Measurements from ENCODE around the gene HES5. TPM values are rescaled to one million over a fixed set of nuclear protein-coding genes. Genes with fewer than 3 reads are reported as not detected.

Gene HES5
- total and polyA plus RNA-seq, 2 of the 13 experiments (the other 11 are each of a cell fraction or from before 2014, with no cell fraction given) = not detected

DNA sequence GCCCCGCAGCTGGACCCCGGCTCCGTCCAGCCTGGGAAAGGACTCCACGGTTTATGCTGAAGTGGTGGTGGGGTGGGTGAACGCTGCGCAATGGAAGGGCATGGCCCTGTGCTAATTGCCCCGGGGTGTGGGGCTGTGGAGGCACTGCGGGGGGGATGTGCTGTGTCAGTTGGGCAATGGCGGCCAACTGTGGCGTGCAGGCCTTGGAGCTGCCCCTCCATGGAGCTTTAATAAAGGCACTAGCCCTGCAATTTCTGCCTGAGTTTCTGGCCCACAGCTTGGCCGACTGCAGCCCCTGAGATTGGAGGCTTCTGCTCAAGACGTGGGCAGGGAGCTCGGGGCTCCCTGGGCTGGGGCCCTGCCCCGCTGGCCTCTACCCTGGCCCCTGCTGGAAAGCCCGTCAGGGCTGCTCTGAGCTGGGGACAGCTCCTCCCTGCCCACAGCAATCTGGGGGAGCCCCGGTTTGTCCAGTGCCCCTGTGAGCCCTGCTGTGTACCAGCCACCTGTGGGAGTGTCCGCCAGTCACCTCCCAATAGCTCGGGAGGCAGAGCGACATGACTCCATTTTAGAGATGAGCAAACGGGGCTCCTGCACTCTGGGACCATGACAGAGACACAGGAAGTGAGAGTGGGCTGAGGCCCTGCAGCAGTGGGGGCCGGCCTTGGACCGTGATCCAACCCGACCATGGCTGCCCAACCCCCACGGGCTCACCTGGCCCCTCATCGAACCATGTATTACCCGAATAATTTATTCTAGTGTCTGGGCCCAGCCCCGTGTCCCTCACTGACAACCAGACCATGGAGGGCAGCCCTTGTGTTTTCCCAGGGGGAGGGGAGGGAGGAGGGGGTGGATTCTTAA lies 17.4 kb upstream of the HES5 start (continued):
- TF ChIP-seq, protein P1, sequence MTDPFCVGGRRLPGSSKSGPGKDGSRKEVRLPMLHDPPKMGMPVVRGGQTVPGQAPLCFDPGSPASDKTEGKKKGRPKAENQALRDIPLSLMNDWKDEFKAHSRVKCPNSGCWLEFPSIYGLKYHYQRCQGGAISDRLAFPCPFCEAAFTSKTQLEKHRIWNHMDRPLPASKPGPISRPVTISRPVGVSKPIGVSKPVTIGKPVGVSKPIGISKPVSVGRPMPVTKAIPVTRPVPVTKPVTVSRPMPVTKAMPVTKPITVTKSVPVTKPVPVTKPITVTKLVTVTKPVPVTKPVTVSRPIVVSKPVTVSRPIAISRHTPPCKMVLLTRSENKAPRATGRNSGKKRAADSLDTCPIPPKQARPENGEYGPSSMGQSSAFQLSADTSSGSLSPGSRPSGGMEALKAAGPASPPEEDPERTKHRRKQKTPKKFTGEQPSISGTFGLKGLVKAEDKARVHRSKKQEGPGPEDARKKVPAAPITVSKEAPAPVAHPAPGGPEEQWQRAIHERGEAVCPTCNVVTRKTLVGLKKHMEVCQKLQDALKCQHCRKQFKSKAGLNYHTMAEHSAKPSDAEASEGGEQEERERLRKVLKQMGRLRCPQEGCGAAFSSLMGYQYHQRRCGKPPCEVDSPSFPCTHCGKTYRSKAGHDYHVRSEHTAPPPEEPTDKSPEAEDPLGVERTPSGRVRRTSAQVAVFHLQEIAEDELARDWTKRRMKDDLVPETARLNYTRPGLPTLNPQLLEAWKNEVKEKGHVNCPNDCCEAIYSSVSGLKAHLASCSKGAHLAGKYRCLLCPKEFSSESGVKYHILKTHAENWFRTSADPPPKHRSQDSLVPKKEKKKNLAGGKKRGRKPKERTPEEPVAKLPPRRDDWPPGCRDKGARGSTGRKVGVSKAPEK (CRISPR knock-in tag; IDR thresholded peaks at IDR 0.05; ENCODE audit: borderline replicate concordance) = 0 out of 2 replicates have a peak, but pooled peaks have one; percentile 4
- no peak for TF ChIP-seq U2AF2 (IDR thresholded peaks at IDR 0.05; ENCODE audit: low read depth, low read length)
- TF ChIP-seq ELF3 (CRISPR knock-in tag; IDR thresholded peaks at IDR 0.05) = no peak
- TF ChIP-seq, protein P2, sequence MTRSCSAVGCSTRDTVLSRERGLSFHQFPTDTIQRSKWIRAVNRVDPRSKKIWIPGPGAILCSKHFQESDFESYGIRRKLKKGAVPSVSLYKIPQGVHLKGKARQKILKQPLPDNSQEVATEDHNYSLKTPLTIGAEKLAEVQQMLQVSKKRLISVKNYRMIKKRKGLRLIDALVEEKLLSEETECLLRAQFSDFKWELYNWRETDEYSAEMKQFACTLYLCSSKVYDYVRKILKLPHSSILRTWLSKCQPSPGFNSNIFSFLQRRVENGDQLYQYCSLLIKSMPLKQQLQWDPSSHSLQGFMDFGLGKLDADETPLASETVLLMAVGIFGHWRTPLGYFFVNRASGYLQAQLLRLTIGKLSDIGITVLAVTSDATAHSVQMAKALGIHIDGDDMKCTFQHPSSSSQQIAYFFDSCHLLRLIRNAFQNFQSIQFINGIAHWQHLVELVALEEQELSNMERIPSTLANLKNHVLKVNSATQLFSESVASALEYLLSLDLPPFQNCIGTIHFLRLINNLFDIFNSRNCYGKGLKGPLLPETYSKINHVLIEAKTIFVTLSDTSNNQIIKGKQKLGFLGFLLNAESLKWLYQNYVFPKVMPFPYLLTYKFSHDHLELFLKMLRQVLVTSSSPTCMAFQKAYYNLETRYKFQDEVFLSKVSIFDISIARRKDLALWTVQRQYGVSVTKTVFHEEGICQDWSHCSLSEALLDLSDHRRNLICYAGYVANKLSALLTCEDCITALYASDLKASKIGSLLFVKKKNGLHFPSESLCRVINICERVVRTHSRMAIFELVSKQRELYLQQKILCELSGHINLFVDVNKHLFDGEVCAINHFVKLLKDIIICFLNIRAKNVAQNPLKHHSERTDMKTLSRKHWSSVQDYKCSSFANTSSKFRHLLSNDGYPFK (CRISPR knock-in tag; IDR thresholded peaks at IDR 0.05; ENCODE audit: borderline replicate concordance) = peak; percentile 4; the same call in 1 of the 2 replicates
- TF ChIP-seq SP1 (IDR thresholded peaks at IDR 0.05) = no peak
- TF ChIP-seq SP1 (CRISPR knock-in tag; IDR thresholded peaks at IDR 0.05) = no peak
- TF ChIP-seq GABPA (IDR thresholded peaks at IDR 0.05; ENCODE audit: low read depth, low read length) = no peak
- no peak; the same call in 1 of the 2 replicates for TF ChIP-seq GABPA (CRISPR knock-in tag; IDR thresholded peaks at IDR 0.05; ENCODE audit: low read depth)
- TF ChIP-seq ISX (CRISPR knock-in tag; conservative IDR thresholded peaks at IDR 0.05) = no peak
- no peak for TF ChIP-seq REXO4 (CRISPR knock-in tag; IDR thresholded peaks at IDR 0.05; ENCODE audit: borderline replicate concordance)
- no peak for TF ChIP-seq ATF7-NPFF (CRISPR knock-in tag; IDR thresholded peaks at IDR 0.05; ENCODE audit: low read depth)
- no peak for TF ChIP-seq ARID2 (CRISPR knock-in tag; IDR thresholded peaks at IDR 0.05; ENCODE audit: borderline replicate concordance)
- TF ChIP-seq ZFP36L2 (CRISPR knock-in tag; IDR thresholded peaks at IDR 0.05) = no peak
- TF ChIP-seq SMARCC2 (IDR thresholded peaks at IDR 0.05) = no peak
- no peak for TF ChIP-seq FOXC1 (CRISPR knock-in tag; IDR thresholded peaks at IDR 0.05; ENCODE audit: borderline replicate concordance)
- TF ChIP-seq, protein P3, sequence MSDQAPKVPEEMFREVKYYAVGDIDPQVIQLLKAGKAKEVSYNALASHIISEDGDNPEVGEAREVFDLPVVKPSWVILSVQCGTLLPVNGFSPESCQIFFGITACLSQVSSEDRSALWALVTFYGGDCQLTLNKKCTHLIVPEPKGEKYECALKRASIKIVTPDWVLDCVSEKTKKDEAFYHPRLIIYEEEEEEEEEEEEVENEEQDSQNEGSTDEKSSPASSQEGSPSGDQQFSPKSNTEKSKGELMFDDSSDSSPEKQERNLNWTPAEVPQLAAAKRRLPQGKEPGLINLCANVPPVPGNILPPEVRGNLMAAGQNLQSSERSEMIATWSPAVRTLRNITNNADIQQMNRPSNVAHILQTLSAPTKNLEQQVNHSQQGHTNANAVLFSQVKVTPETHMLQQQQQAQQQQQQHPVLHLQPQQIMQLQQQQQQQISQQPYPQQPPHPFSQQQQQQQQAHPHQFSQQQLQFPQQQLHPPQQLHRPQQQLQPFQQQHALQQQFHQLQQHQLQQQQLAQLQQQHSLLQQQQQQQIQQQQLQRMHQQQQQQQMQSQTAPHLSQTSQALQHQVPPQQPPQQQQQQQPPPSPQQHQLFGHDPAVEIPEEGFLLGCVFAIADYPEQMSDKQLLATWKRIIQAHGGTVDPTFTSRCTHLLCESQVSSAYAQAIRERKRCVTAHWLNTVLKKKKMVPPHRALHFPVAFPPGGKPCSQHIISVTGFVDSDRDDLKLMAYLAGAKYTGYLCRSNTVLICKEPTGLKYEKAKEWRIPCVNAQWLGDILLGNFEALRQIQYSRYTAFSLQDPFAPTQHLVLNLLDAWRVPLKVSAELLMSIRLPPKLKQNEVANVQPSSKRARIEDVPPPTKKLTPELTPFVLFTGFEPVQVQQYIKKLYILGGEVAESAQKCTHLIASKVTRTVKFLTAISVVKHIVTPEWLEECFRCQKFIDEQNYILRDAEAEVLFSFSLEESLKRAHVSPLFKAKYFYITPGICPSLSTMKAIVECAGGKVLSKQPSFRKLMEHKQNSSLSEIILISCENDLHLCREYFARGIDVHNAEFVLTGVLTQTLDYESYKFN (CRISPR knock-in tag; conservative IDR thresholded peaks at IDR 0.05) = peak; percentile 47; the same call in 1 of the 2 replicates
- TF ChIP-seq, protein P4, sequence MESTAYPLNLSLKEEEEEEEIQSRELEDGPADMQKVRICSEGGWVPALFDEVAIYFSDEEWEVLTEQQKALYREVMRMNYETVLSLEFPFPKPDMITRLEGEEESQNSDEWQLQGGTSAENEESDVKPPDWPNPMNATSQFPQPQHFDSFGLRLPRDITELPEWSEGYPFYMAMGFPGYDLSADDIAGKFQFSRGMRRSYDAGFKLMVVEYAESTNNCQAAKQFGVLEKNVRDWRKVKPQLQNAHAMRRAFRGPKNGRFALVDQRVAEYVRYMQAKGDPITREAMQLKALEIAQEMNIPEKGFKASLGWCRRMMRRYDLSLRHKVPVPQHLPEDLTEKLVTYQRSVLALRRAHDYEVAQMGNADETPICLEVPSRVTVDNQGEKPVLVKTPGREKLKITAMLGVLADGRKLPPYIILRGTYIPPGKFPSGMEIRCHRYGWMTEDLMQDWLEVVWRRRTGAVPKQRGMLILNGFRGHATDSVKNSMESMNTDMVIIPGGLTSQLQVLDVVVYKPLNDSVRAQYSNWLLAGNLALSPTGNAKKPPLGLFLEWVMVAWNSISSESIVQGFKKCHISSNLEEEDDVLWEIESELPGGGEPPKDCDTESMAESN (CRISPR knock-in tag; conservative IDR thresholded peaks at IDR 0.05) = no peak
- peak; percentile 81 for TF ChIP-seq ZC3H13 (CRISPR knock-in tag; IDR thresholded peaks at IDR 0.05)

Measured in HepG2 (cell line).